ENCODE measurements around the gene HBM.
"Not testable (repeated sequence)": the region's sequence is repeated elsewhere in the genome, so short reads cannot be mapped to it uniquely, and the experiment has no call there.

Gene HBM

DNA sequence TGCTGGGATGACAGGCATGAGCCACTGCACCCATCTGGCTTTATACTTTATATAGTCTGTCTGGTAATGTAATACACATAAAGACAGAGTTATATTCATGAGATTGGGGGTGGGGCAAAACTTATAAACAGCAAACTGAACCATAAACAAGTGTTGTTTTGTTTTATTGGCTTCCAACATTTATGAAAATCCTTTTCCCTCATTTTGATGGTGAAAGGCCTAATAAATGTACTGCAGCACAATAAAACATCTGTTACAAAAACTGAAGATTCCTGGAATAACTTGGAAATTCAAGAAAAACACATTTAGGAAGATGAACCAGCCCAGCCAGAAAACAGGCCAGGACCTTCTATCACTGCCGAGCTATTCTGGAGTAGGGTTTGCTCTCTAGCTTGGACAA is 43.4 kb upstream of the HBM start:
- no peak overlapping the region for H3K18ac ChIP-seq (ENCODE audit: low read depth in 1 of 2, low read length in 2 of 2)
- no peak overlapping the region for H3K4me2 ChIP-seq (ENCODE audit: low read length, poor library complexity, severe bottlenecking)
- no peak overlapping the region for H3K4me3 ChIP-seq (ENCODE audit: insufficient read depth in 1 of 2, low read depth in 1 of 2, low read length in 2 of 2)
- H3K23ac ChIP-seq (ENCODE audit: low read length in 2 of 2): no peak overlapping the region
- WGBS: 100% methylated on average over 1 of the region's 1 CpG
- H3K14ac ChIP-seq (ENCODE audit: low read length in 2 of 2): no peak overlapping the region
- H3K9ac ChIP-seq (ENCODE audit: low read length): no peak overlapping the region
- no peak overlapping the region for H3K4ac ChIP-seq (ENCODE audit: low read depth in 1 of 2, low read length in 2 of 2)
- H2BK12ac ChIP-seq (ENCODE audit: low read length in 2 of 2): no peak overlapping the region
- peaks cover 47% of the 10 kb centered on the region for H3K79me1 ChIP-seq (replicated peaks; ENCODE audit: low read length, poor library complexity, severe bottlenecking)
- H2BK15ac ChIP-seq (ENCODE audit: low read depth, poor library complexity, severe bottlenecking): no peak overlapping the region
- H3K4me1 ChIP-seq (ENCODE audit: control insufficient read depth, insufficient read depth, low read depth, low read length): peaks cover 6% of the 10 kb centered on the region
- no peak overlapping the region for H2BK5ac ChIP-seq (ENCODE audit: low read depth, low read length, poor library complexity, severe bottlenecking)
- no peak overlapping the region for H2AK5ac ChIP-seq (ENCODE audit: low read length, severe bottlenecking)
- H4K91ac ChIP-seq (ENCODE audit: low read length): no peak overlapping the region
- H3K36me3 ChIP-seq (ENCODE audit: control insufficient read depth in 1 of 2, insufficient read depth in 2 of 2, low read depth in 1 of 2, low read length in 2 of 2): peaks cover 27 to 56% of the 10 kb centered on the region in 2 experiments
- H3K27me3 ChIP-seq (ENCODE audit: control insufficient read depth in 1 of 2, insufficient read depth in 1 of 2, low read length in 2 of 2): no peaks in the 10 kb centered on the region
- no peaks in the 10 kb centered on the region for H3K9me3 ChIP-seq (ENCODE audit: control insufficient read depth, low read length)
- no peak for DNase-seq
- H2BK120ac ChIP-seq (ENCODE audit: low read depth, low read length): no peak overlapping the region
- H2AFZ ChIP-seq (ENCODE audit: low read depth, low read length): no peak overlapping the region
- H4K8ac ChIP-seq (ENCODE audit: low read length): no peak overlapping the region
- no peak overlapping the region for H3K27ac ChIP-seq (ENCODE audit: low read length, poor library complexity, severe bottlenecking)

DNA sequence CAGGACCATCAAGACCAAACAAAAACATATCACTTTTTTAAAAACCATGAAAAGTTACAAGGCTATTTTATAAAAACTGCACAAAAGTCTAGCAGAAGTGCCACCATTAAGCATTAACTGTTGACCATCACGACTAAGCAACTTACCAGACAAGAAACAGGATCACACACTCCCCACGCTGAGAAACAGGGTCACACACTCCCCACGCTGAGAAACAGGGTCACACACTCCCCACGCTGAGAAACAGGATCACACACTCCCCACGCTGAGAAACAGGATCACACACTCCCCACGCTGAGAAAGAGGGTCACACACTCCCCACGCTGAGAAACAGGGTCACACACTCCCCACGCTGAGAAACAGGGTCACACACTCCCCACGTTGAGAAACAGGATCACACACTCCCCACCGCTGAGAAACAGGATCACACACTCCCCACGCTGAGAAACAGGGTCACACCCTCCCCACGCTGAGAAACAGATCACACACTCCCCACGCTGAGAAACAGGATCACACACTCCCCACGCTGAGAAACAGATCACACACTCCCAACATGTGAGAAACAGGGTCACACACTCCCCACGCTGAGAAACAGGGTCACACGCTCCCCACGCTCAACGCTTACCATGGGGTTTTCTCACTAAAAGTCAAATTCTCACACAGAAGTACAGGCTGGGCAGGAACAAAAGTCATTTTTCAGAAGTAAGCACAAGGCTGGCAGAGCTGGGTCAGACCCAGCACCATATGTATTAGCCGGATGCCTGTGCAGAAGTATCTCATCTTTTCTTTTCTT is 42.0 kb upstream of the HBM start:
- H2AFZ ChIP-seq (ENCODE audit: low read depth, low read length); H3K9me3 ChIP-seq (ENCODE audit: control insufficient read depth, low read length); H2BK15ac ChIP-seq (ENCODE audit: low read depth, poor library complexity, severe bottlenecking); H3K4me1 ChIP-seq (ENCODE audit: control insufficient read depth, insufficient read depth, low read depth, low read length); H4K8ac ChIP-seq (ENCODE audit: low read length); H3K23ac ChIP-seq (ENCODE audit: low read length in 2 of 2); H3K4ac ChIP-seq (ENCODE audit: low read depth in 1 of 2, low read length in 2 of 2); DNase-seq; H3K14ac ChIP-seq (ENCODE audit: low read length in 2 of 2); H2BK120ac ChIP-seq (ENCODE audit: low read depth, low read length); H3K9ac ChIP-seq (ENCODE audit: low read length); H3K27me3 ChIP-seq (ENCODE audit: control insufficient read depth in 1 of 2, insufficient read depth in 1 of 2, low read length in 2 of 2); H2BK5ac ChIP-seq (ENCODE audit: low read depth, low read length, poor library complexity, severe bottlenecking); H3K18ac ChIP-seq (ENCODE audit: low read depth in 1 of 2, low read length in 2 of 2); H2BK12ac ChIP-seq (ENCODE audit: low read length in 2 of 2); H3K4me2 ChIP-seq (ENCODE audit: low read length, poor library complexity, severe bottlenecking); H2AK5ac ChIP-seq (ENCODE audit: low read length, severe bottlenecking); H3K27ac ChIP-seq (ENCODE audit: low read length, poor library complexity, severe bottlenecking); H3K4me3 ChIP-seq (ENCODE audit: insufficient read depth in 1 of 2, low read depth in 1 of 2, low read length in 2 of 2); H4K91ac ChIP-seq (ENCODE audit: low read length): not testable (repeated sequence)
- peaks cover 24 to 45% of the 10 kb centered on the region in 2 experiments for H3K36me3 ChIP-seq (ENCODE audit: control insufficient read depth in 1 of 2, insufficient read depth in 2 of 2, low read depth in 1 of 2, low read length in 2 of 2)
- WGBS: 90% methylated on average over 16 of the region's 19 CpGs
- H3K79me1 ChIP-seq (replicated peaks; ENCODE audit: low read length, poor library complexity, severe bottlenecking): peaks cover 43% of the 10 kb centered on the region

DNA sequence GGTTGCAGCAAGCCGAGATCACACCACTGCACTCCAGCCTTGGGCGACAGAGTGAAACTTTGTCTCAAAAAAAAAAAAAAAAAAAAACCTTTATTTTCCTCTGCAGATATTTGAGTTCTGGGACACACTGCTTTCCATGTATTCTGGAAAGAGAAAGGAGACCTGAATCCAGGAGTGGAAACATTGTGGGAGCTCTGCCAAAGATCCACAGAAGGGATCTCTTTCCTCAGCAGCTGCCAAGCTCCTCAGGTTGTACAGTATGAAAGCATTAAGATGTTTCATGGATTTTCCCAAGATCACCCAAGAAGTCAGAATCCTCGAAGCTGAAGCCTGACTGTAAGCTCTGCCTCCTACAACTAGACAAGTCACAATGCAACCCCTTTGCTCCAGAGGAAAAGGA is 40.8 kb upstream of the HBM start:
- no peak overlapping the region for H2BK12ac ChIP-seq (ENCODE audit: low read length in 2 of 2)
- H3K79me1 ChIP-seq (replicated peaks; ENCODE audit: low read length, poor library complexity, severe bottlenecking): peaks cover 41% of the 10 kb centered on the region
- no peak overlapping the region for H3K14ac ChIP-seq (ENCODE audit: low read length in 2 of 2)
- no peak overlapping the region for H2BK5ac ChIP-seq (ENCODE audit: low read depth, low read length, poor library complexity, severe bottlenecking)
- H3K4me2 ChIP-seq (ENCODE audit: low read length, poor library complexity, severe bottlenecking): no peak overlapping the region
- DNase-seq: no peak
- no peaks in the 10 kb centered on the region for H3K9me3 ChIP-seq (ENCODE audit: control insufficient read depth, low read length)
- H3K23ac ChIP-seq (ENCODE audit: low read length in 2 of 2): no peak overlapping the region
- H3K27me3 ChIP-seq (ENCODE audit: control insufficient read depth in 1 of 2, insufficient read depth in 1 of 2, low read length in 2 of 2): no peaks in the 10 kb centered on the region
- H2AK5ac ChIP-seq (ENCODE audit: low read length, severe bottlenecking): no peak overlapping the region
- WGBS: 97% methylated on average over 3 of the region's 3 CpGs
- no peak overlapping the region for H2BK15ac ChIP-seq (ENCODE audit: low read depth, poor library complexity, severe bottlenecking)
- H3K9ac ChIP-seq (ENCODE audit: low read length): no peak overlapping the region
- peaks cover 19 to 49% of the 10 kb centered on the region in 2 experiments for H3K36me3 ChIP-seq (ENCODE audit: control insufficient read depth in 1 of 2, insufficient read depth in 2 of 2, low read depth in 1 of 2, low read length in 2 of 2)
- no peak overlapping the region for H3K27ac ChIP-seq (ENCODE audit: low read length, poor library complexity, severe bottlenecking)
- H3K4me3 ChIP-seq (ENCODE audit: insufficient read depth in 1 of 2, low read depth in 1 of 2, low read length in 2 of 2): no peak overlapping the region
- no peak overlapping the region for H4K8ac ChIP-seq (ENCODE audit: low read length)
- no peaks in the 10 kb centered on the region for H3K4me1 ChIP-seq (ENCODE audit: control insufficient read depth, insufficient read depth, low read depth, low read length)
- no peak overlapping the region for H2AFZ ChIP-seq (ENCODE audit: low read depth, low read length)
- no peak overlapping the region for H4K91ac ChIP-seq (ENCODE audit: low read length)
- no peak overlapping the region for H3K4ac ChIP-seq (ENCODE audit: low read depth in 1 of 2, low read length in 2 of 2)
- H3K18ac ChIP-seq (ENCODE audit: low read depth in 1 of 2, low read length in 2 of 2): no peak overlapping the region
- no peak overlapping the region for H2BK120ac ChIP-seq (ENCODE audit: low read depth, low read length)

DNA sequence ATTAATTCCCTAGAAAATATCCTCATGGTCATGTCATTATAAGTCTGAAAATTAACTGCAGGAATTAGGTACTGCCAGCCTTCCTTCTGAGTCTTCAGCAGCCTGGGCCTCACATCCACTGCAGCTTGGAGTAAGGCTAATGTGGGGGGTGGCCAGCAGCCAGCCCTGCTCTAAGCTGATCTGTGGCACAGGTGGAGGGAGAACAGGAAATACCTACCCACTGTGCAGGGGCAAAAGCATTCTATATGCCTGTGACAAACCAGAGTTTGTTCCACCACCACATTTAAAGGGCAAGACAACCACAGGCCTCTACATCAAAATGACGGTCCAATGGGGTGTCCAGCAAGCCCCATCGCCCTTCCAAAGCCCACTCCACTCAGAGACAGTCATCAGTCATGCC is 36.7 kb upstream of the HBM start:
- DNase-seq: no peak
- Histone ChIP-seq H2BK5ac (ENCODE audit: low read depth, low read length, poor library complexity, severe bottlenecking) (no peak overlapping the region), H3K9me3 (ENCODE audit: control insufficient read depth, low read length) (no peaks in the 10 kb centered on the region), H4K8ac (ENCODE audit: low read length) (no peak overlapping the region), H2BK15ac (ENCODE audit: low read depth, poor library complexity, severe bottlenecking) (no peak overlapping the region), H2AFZ (ENCODE audit: low read depth, low read length) (no peak overlapping the region), H3K23ac (ENCODE audit: low read length in 2 of 2) (no peak overlapping the region), H2AK5ac (ENCODE audit: low read length, severe bottlenecking) (no peak overlapping the region), H3K36me3 (ENCODE audit: control insufficient read depth in 1 of 2, insufficient read depth in 2 of 2, low read depth in 1 of 2, low read length in 2 of 2) (peaks cover 13 to 27% of the 10 kb centered on the region in 2 experiments), H3K4ac (ENCODE audit: low read depth in 1 of 2, low read length in 2 of 2) (no peak overlapping the region), H3K27me3 (ENCODE audit: control insufficient read depth in 1 of 2, insufficient read depth in 1 of 2, low read length in 2 of 2) (no peaks in the 10 kb centered on the region), H2BK12ac (ENCODE audit: low read length in 2 of 2) (no peak overlapping the region), H2BK120ac (ENCODE audit: low read depth, low read length) (no peak overlapping the region), H3K18ac (ENCODE audit: low read depth in 1 of 2, low read length in 2 of 2) (no peak overlapping the region), H3K4me1 (ENCODE audit: control insufficient read depth, insufficient read depth, low read depth, low read length) (no peaks in the 10 kb centered on the region), H3K14ac (ENCODE audit: low read length in 2 of 2) (no peak overlapping the region), H3K27ac (ENCODE audit: low read length, poor library complexity, severe bottlenecking) (no peak overlapping the region), H3K4me3 (ENCODE audit: insufficient read depth in 1 of 2, low read depth in 1 of 2, low read length in 2 of 2) (no peak overlapping the region), H4K91ac (ENCODE audit: low read length) (no peak overlapping the region), H3K4me2 (ENCODE audit: low read length, poor library complexity, severe bottlenecking) (no peak overlapping the region), H3K79me1 (replicated peaks; ENCODE audit: low read length, poor library complexity, severe bottlenecking) (peaks cover 31% of the 10 kb centered on the region), H3K9ac (ENCODE audit: low read length) (no peak overlapping the region)
- 100% methylated on average over 2 of the region's 2 CpGs for WGBS
